22Rv1 (cell line): Measurements from ENCODE around the gene FBXO17.

ENCODE experiments used
- H3K27ac ChIP-seq: fragments of 450-650 bp; 2 replicates; pipeline ENCODE4 v1.5.1; 2017
- CTCF ChIP-seq: fragments of 450-650 bp; IDR thresholded peaks from 2 replicates; pipeline ENCODE4 v1.5.1; 2017; ENCODE audit warnings: mild to moderate bottlenecking
- ZFX ChIP-seq: fragments of 450-650 bp; IDR thresholded peaks from 2 replicates; pipeline ENCODE4 v1.6.1; 2017; ENCODE audit warnings: antibody characterized with exemption, borderline replicate concordance

The FBXO17 gene

GRCh38 chr19:38900202-38900629, 75.3 kb downstream of the FBXO17 start:
- peak overlapping the region; percentile 58 for H3K27ac ChIP-seq

GRCh38 chr19:38899447-38900201, 75.9 kb downstream of the FBXO17 start, which contains the start of the genes NFKBIB and SIRT2:
Gene NFKBIB (plus strand): TSS chr19:38899969. CDS start chr19:38900033, 64 bp downstream.
Gene SIRT2 (minus strand): TSS chr19:38899618. CDS start chr19:38899521, 97 bp downstream.
- H3K27ac ChIP-seq, result peak within 1 kb of the TSS; percentile 58

More at GRCh38 chr19:38900202-38900629, 75.3 kb downstream of the FBXO17 start:
- TF ChIP-seq ZFX (no peak), CTCF (no peak)

GRCh38 chr19:38898788-38899446, 76.6 kb downstream of the FBXO17 start:
- H3K27ac ChIP-seq, result peak overlapping the region; percentile 58
- no peak for TF ChIP-seq ZFX
- TF ChIP-seq CTCF, result no peak

More at GRCh38 chr19:38899447-38900201, 75.9 kb downstream of the FBXO17 start, which contains the start of the genes NFKBIB and SIRT2:
- TF ChIP-seq CTCF, result no peak
- no peak for TF ChIP-seq ZFX

GRCh38 chr19:38894968-38895367, 80.6 kb downstream of the FBXO17 start:
- H3K27ac ChIP-seq, result no peak overlapping the region

GRCh38 chr19:38893341-38893771, 82.2 kb downstream of the FBXO17 start:
- no peak for TF ChIP-seq ZFX
- TF ChIP-seq CTCF, result no peak
- no peak overlapping the region for H3K27ac ChIP-seq

More at GRCh38 chr19:38894968-38895367, 80.6 kb downstream of the FBXO17 start:
- TF ChIP-seq CTCF (no peak), ZFX (no peak)

- H3K27ac ChIP-seq, result no peak overlapping the region
- TF ChIP-seq CTCF, result no peak
- no peak for TF ChIP-seq ZFX
Measured at GRCh38 chr19:38892841-38893240, 82.7 kb downstream of the FBXO17 start.
